NCI-H2107 (cell line): ENCODE results near the gene MYO9A.

Experiments used
- DNase-seq: peaks from one replicate; lab custom pipeline; 2025; lab: John Stamatoyannopoulos, UW

The MYO9A gene

GRCh38 chr15:71809346-71809745, 308.6 kb downstream of the MYO9A start:
- no peak for DNase-seq

- DNase-seq: no peak
These were observed 309.5 kb downstream of the MYO9A start for GRCh38 chr15:71808311-71809020.

GRCh38 chr15:71807691-71808091, 310.3 kb downstream of the MYO9A start:
- DNase-seq: no peak

- no peak for DNase-seq
These were observed 310.8 kb downstream of the MYO9A start for GRCh38 chr15:71807125-71807629.

GRCh38 chr15:71806452-71806931, 311.5 kb downstream of the MYO9A start:
- DNase-seq: no peak

- DNase-seq: no peak
These were observed 313.1 kb downstream of the MYO9A start for GRCh38 chr15:71804695-71805470.

GRCh38 chr15:71804226-71804625, 313.7 kb downstream of the MYO9A start:
- no peak for DNase-seq

- no peak for DNase-seq
These were observed 315.2 kb downstream of the MYO9A start for GRCh38 chr15:71802770-71803169.

- no peak for DNase-seq
These were observed 315.9 kb downstream of the MYO9A start for GRCh38 chr15:71801935-71802655.

GRCh38 chr15:71800835-71801745, 316.9 kb downstream of the MYO9A start:
- DNase-seq: peak; percentile 18

- no peak for DNase-seq
These were observed 317.8 kb downstream of the MYO9A start for GRCh38 chr15:71800190-71800589.

GRCh38 chr15:71798641-71799040, 319.3 kb downstream of the MYO9A start:
- DNase-seq: no peak

GRCh38 chr15:71792521-71792920, 325.4 kb downstream of the MYO9A start:
- DNase-seq: no peak

GRCh38 chr15:71791975-71792374, 326.0 kb downstream of the MYO9A start:
- DNase-seq: no peak

- DNase-seq: no peak
These were observed 327.9 kb downstream of the MYO9A start for GRCh38 chr15:71790081-71790480.

GRCh38 chr15:71789616-71790015, 328.3 kb downstream of the MYO9A start:
- no peak for DNase-seq

- DNase-seq: no peak
These were observed 329.0 kb downstream of the MYO9A start for GRCh38 chr15:71788646-71789579.

GRCh38 chr15:71786673-71787072, 331.3 kb downstream of the MYO9A start:
- no peak for DNase-seq

- DNase-seq: no peak
These were observed 332.0 kb downstream of the MYO9A start for GRCh38 chr15:71785996-71786395.

- DNase-seq: no peak
These were observed 333.2 kb downstream of the MYO9A start for GRCh38 chr15:71784719-71785118.
